PC-9 (cell line): ENCODE data around the gene GFPT1. TPM values are rescaled to one million over a fixed set of nuclear protein-coding genes. Genes with fewer than 3 reads are reported as not detected.
A peak's percentile ranks its signal among the peaks of the same experiment; 100 is the strongest.

Experiments used
- Bru-seq: library from RNA; stranded (reverse); fragments of 400-500 nt; gene quantifications from one replicate; lab custom pipeline; 2021; lab: Mats Ljungman, UMichigan
- BruChase-seq, 2 experiments: library from RNA; stranded (reverse); fragments of 400-500 nt; gene quantifications; one replicate each; lab custom pipeline; 2021; lab: Mats Ljungman, UMichigan
- BruUV-seq: library from RNA; stranded (reverse); fragments of 400-500 nt; replicated peaks from 2 replicates; lab custom pipeline; 2021; lab: Mats Ljungman, UMichigan
- CTCF ChIA-PET: fragments of 300-600 bp; sonication (Branson Sonifier 250); formaldehyde crosslinking; loops from one replicate; lab custom pipeline; 2022; ENCODE audit warnings: antibody characterized with exemption; lab: Charles Lee
- POLR2A ChIA-PET: fragments of 300-600 bp; sonication (Branson Sonifier 250); formaldehyde crosslinking; loops from one replicate; lab custom pipeline; 2022; ENCODE audit warnings: antibody characterized with exemption; ENCODE audit not compliant: unreplicated experiment; lab: Charles Lee
- DNase-seq, 2 experiments: peaks; one replicate each; pipeline versions ENCODE4 v3.0.0 to v3.0.0-alpha.2; 2015 to 2022; ENCODE audit warnings: mixed read lengths in 1 of 2
- H2AFZ ChIP-seq: fragments of 200-600 bp; sonication (generic); 2 replicates; pipeline ENCODE4 v1.8.1; 2017; ENCODE audit warnings: antibody characterized with exemption
- H3F3A ChIP-seq: fragments of 200-600 bp; sonication (generic); 2 replicates; pipeline ENCODE4 v1.8.1; 2017; ENCODE audit warnings: antibody characterized with exemption, mild to moderate bottlenecking, low read depth; ENCODE audit not compliant: insufficient read depth
- H3K27ac ChIP-seq: fragments of 200-600 bp; sonication (generic); 2 replicates; pipeline ENCODE4 v1.6.1; 2016; ENCODE audit warnings: mixed run types
- H3K27me3 ChIP-seq: fragments of 200-600 bp; sonication (generic); 2 replicates; pipeline ENCODE4 v1.6.1; 2016; ENCODE audit warnings: low read depth, mixed run types; ENCODE audit not compliant: insufficient read depth
- H3K36me3 ChIP-seq: fragments of 200-600 bp; sonication (generic); 2 replicates; pipeline ENCODE4 v1.6.1; 2016; ENCODE audit warnings: low read depth, mixed run types
- H3K4me1 ChIP-seq: fragments of 200-600 bp; sonication (generic); replicated peaks from 2 replicates; pipeline ENCODE4 v1.6.1; 2016; ENCODE audit warnings: mixed run types; ENCODE audit not compliant: insufficient read depth
- H3K4me2 ChIP-seq: fragments of 200-600 bp; sonication (generic); 2 replicates; pipeline ENCODE4 v1.6.1; 2017; ENCODE audit warnings: mixed run types
- H3K4me3 ChIP-seq: fragments of 200-600 bp; sonication (generic); 2 replicates; pipeline ENCODE4 v1.6.1; 2016; ENCODE audit warnings: mixed run types
- H3K79me2 ChIP-seq: fragments of 200-600 bp; sonication (generic); 2 replicates; pipeline ENCODE4 v1.6.1; 2017; ENCODE audit warnings: low read depth, mixed run types
- H3K9me2 ChIP-seq: fragments of 200-600 bp; sonication (generic); 2 replicates; pipeline ENCODE4 v1.8.1; 2017; ENCODE audit warnings: mild to moderate bottlenecking; ENCODE audit not compliant: insufficient read depth
- H3K9me3 ChIP-seq: fragments of 200-600 bp; sonication (generic); 2 replicates; pipeline ENCODE4 v1.8.1; 2016; ENCODE audit warnings: low read depth; ENCODE audit not compliant: insufficient read depth
- H4K20me1 ChIP-seq: fragments of 200-600 bp; sonication (generic); 2 replicates; pipeline ENCODE4 v1.8.1; 2017; ENCODE audit not compliant: insufficient read depth
- EZH2 ChIP-seq: fragments of 200-600 bp; sonication (generic); IDR thresholded peaks from 2 replicates; pipeline ENCODE4 v1.8.0; 2017; ENCODE audit warnings: antibody characterized with exemption, low read depth
- intact Hi-C: fragments of 100-400 bp; cut with micrococcal nuclease; formaldehyde crosslinking; loops from one replicate; pipeline ENCODE4 v1.10.0; 2022; ENCODE audit not compliant: unreplicated experiment
- long read RNA-seq: library from polyadenylated mRNA; stranded (forward); transcript quantifications from one replicate; pipeline ENCODE4 v2.0.0, GENCODE V29; 2022
- total RNA-seq: library from RNA; stranded (reverse); gene quantifications from 2 replicates; pipeline ENCODE4 v1.2.3, GENCODE V29; 2021
- TF ChIP-seq, protein P1 (sequence below): fragments of 200-600 bp; sonication (generic); conservative IDR thresholded peaks from 2 replicates; pipeline ENCODE4 v1.6.1; 2017; ENCODE audit warnings: mixed run types, antibody characterized with exemption, mild to moderate bottlenecking, moderate library complexity

GFPT1 gene
- 58.3 and 60.2 TPM in 2 replicates for total RNA-seq
- Bru-seq, nascent RNA: percentile 92 among the genes with signal in this experiment
- percentile 93 among the genes with signal in this experiment for BruChase-seq, experiment 1, labeled RNA remaining after a 2-hour chase
- BruChase-seq, experiment 2, labeled RNA remaining after a 6-hour chase: percentile 95 among the genes with signal in this experiment
- long read RNA-seq, full-length matches to known transcripts: 119 of 136 reads
- long read RNA-seq, partial matches to known transcripts: 5 of 136 reads
- long read RNA-seq, other reads (novel, unspliced or antisense): 12 of 136 reads

DNA sequence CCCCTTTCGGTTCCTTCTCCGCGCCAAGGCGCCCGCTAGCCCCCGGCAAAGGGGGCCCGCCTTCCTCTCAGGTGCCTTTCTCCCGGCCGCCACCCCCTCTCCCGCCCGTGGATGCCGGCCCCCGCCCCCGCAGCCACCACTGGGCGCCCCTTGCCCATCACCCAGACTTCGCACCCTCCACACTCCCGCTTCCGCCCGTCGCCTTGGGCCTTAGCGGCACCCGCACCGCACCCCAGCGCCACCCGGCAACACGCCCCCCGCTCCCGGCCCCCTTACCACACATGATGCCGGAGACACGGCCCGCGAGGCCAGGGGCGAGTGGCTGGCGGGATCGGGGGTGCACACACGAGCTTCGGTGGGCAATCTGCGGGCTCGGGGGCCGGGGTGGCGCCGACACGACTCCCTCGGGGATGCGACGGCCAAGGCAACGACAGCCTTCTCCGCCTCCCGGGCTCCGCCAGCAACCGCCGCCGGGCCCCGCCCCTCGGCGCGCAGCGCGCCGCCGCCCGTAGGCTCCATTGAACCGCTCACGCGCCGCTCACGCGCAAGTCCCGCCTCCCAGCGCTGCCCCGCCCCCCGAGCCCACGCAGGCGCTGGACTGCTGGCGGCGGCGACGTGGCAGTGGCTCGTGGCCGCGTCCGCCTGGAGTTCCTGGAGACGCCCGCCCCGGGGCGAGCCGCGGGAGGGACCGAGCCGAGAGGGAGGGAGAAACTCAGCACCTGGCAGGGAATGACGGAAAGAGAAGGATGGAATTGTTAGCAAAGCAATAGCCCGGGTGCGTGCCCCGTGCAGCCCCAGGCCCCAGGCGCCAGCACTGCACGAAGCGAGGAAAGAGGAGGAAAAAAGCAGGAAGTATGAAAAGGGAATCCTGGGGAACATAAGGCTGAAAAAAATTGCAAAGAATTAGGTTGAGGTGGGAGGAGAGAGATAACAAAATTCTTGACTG is at the start of gene GFPT1:
Gene GFPT1 (minus strand): TSS at position 439 of the 946 bp plus-strand sequence. CDS start 156 bp downstream, at position 283.
- H2AFZ ChIP-seq: peak within 1 kb of the TSS; percentile 86
- H3K36me3 ChIP-seq: peaks cover 8% of the 10 kb centered on the region
- CTCF ChIA-PET: interaction anchor here (0.6 kb wide), 1 partner anchor 15 kb away, joined by 10 read pairs; no protein-coding TSS in a partner anchor
- no TSS peak for BruUV-seq
- peak within 1 kb of the TSS; percentile 99 for H3K4me2 ChIP-seq
- TF ChIP-seq, protein P1, sequence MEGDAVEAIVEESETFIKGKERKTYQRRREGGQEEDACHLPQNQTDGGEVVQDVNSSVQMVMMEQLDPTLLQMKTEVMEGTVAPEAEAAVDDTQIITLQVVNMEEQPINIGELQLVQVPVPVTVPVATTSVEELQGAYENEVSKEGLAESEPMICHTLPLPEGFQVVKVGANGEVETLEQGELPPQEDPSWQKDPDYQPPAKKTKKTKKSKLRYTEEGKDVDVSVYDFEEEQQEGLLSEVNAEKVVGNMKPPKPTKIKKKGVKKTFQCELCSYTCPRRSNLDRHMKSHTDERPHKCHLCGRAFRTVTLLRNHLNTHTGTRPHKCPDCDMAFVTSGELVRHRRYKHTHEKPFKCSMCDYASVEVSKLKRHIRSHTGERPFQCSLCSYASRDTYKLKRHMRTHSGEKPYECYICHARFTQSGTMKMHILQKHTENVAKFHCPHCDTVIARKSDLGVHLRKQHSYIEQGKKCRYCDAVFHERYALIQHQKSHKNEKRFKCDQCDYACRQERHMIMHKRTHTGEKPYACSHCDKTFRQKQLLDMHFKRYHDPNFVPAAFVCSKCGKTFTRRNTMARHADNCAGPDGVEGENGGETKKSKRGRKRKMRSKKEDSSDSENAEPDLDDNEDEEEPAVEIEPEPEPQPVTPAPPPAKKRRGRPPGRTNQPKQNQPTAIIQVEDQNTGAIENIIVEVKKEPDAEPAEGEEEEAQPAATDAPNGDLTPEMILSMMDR: no peak
- no peak for TF ChIP-seq EZH2
- H3K4me3 ChIP-seq: peak within 1 kb of the TSS; percentile 90
- peak; percentile 83 to 96 for DNase-seq
- H3K9me3 ChIP-seq: no peaks in the 10 kb centered on the region
- H3K79me2 ChIP-seq: peaks cover 49% of the 10 kb centered on the region
- peak within 1 kb of the TSS; percentile 76 for H3K27ac ChIP-seq
- intact Hi-C loops: loop anchor here (5.0 kb wide), 2 partner anchors 255 to 325 kb away; partner anchors contain the start of gene AAK1
- peaks cover 42% of the 10 kb centered on the region for H3K4me1 ChIP-seq
- peaks cover 11% of the 10 kb centered on the region; the same call in 1 of the 2 replicates for H4K20me1 ChIP-seq
- POLR2A ChIA-PET: interaction anchor here (0.5 kb wide), 1 partner anchor 50 kb away, joined by 7 read pairs; the partner anchor contains the start of gene NFU1
- H3K9me2 ChIP-seq: no peaks in the 10 kb centered on the region
- H3F3A ChIP-seq: peaks cover 6% of the 10 kb centered on the region; the same call in 1 of the 2 replicates
- no peaks in the 10 kb centered on the region for H3K27me3 ChIP-seq

DNA sequence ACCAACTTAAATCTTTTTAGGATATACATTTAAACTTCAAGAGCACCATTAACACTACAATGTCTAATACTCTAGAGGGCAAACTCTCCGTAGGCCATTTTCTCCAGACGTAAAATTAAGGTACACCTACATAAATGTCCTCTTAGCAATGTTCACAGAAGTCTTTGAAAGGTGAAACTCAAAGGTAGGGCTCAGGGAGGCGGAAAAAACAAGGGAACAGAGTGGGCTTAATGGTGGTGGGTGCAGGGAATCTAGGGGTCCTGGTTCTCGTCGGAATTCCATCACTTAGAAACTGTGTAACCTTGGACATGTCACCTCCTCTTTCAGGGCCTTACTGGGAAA is 49.5 kb upstream of the GFPT1 start:
- no peaks in the 10 kb centered on the region for H3K36me3 ChIP-seq
- H4K20me1 ChIP-seq: no peaks in the 10 kb centered on the region
- intact Hi-C loops: no loop called here
- peak overlapping the region; percentile 80 for H3K4me3 ChIP-seq
- peaks cover 5% of the 10 kb centered on the region; the same call in 1 of the 2 replicates for H3K9me3 ChIP-seq
- TF ChIP-seq, protein P1: no peak
- TF ChIP-seq EZH2: no peak
- peak overlapping the region; percentile 92 for H2AFZ ChIP-seq
- DNase-seq: no peak
- peak overlapping the region; percentile 56 for H3K27ac ChIP-seq
- H3K79me2 ChIP-seq: peaks cover 19% of the 10 kb centered on the region
- peaks cover 15% of the 10 kb centered on the region for H3K4me1 ChIP-seq
- BruUV-seq: no TSS peak
- POLR2A ChIA-PET: interaction anchor here (0.6 to 0.7 kb wide), 4 partner anchors 39 to 208 kb away, joined by 3 to 20 read pairs (median 5); no protein-coding TSS in a partner anchor
- H3K4me2 ChIP-seq: peak overlapping the region; percentile 94
- no peaks in the 10 kb centered on the region for H3K27me3 ChIP-seq
- CTCF ChIA-PET: no interaction called here
- no peaks in the 10 kb centered on the region for H3K9me2 ChIP-seq
- H3F3A ChIP-seq: peaks cover 13% of the 10 kb centered on the region; the same call in 1 of the 2 replicates

DNA sequence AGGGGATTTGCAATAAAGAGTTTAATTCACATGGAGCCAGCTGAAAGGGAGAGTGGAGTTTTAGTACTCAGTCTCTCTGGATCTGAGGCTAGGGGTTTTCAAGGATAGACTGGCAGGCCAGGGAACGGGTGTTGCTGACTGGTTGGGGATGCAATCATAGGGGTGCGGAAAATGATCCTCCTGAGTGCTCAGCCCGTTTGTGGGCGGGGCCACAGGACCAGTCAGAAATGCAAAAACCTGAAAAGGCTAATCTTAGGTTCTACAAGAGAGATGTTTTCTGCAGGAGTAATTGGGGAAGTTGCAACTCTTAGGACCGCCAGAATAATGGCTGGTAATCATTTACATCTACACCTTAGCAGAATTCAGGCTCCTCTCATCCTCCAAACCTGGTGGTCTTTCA is 47.7 kb upstream of the GFPT1 start:
- DNase-seq: no peak
- Histone ChIP-seq H3K27me3 (no peaks in the 10 kb centered on the region), H3K4me1 (peaks cover 15% of the 10 kb centered on the region), H3F3A (peaks cover 13% of the 10 kb centered on the region; the same call in 1 of the 2 replicates), H3K27ac (no peak overlapping the region), H3K4me2 (no peak overlapping the region), H2AFZ (no peak overlapping the region), H3K9me3 (peaks cover 5% of the 10 kb centered on the region; the same call in 1 of the 2 replicates), H3K36me3 (no peaks in the 10 kb centered on the region), H3K9me2 (no peaks in the 10 kb centered on the region), H3K79me2 (peaks cover 19% of the 10 kb centered on the region), H3K4me3 (no peak overlapping the region), H4K20me1 (no peaks in the 10 kb centered on the region)
- ChIA-PET POLR2A (no interaction called here), CTCF (no interaction called here)
- TF ChIP-seq, protein P1: no peak
- no peak for TF ChIP-seq EZH2
- no TSS peak for BruUV-seq
- intact Hi-C loops: no loop called here
